NCI-H2196 treated with DMSO at 0.1 percent for 48 hours (cell line): Measurements from ENCODE around the gene PTGS1.
"Not testable (repeated sequence)": the region's sequence is repeated elsewhere in the genome, so short reads cannot be mapped to it uniquely, and the experiment has no call there.

Experiments
- DNase-seq: peaks from one replicate; lab custom pipeline; 2025; ENCODE audit not compliant: unreplicated experiment; lab: John Stamatoyannopoulos, UW

Gene PTGS1

GRCh38 chr9:122370869-122371755, at the start of gene PTGS1:
PTGS1 (plus strand) TSS chr9:122371024; CDS start chr9:122371085, 61 bp downstream.
- no peak for DNase-seq

GRCh38 chr9:122322553-122322952, 48.3 kb upstream of the PTGS1 start:
- DNase-seq, result no peak

- DNase-seq, result not testable (repeated sequence)
These were observed 46.2 kb upstream of the PTGS1 start for GRCh38 chr9:122324665-122325064.

GRCh38 chr9:122325124-122325523, 45.7 kb upstream of the PTGS1 start:
- DNase-seq, result no peak

GRCh38 chr9:122327175-122327574, 43.6 kb upstream of the PTGS1 start:
- DNase-seq, result no peak

GRCh38 chr9:122329597-122329996, 41.2 kb upstream of the PTGS1 start:
- no peak for DNase-seq

GRCh38 chr9:122330466-122330865, 40.4 kb upstream of the PTGS1 start:
- DNase-seq, result not testable (repeated sequence)

- no peak for DNase-seq
These were observed 39.3 kb upstream of the PTGS1 start for GRCh38 chr9:122331523-122331927.

- no peak for DNase-seq
These were observed 38.7 kb upstream of the PTGS1 start for GRCh38 chr9:122332083-122332482.

GRCh38 chr9:122332644-122333043, 38.2 kb upstream of the PTGS1 start:
- DNase-seq, result no peak

GRCh38 chr9:122333169-122333808, 37.5 kb upstream of the PTGS1 start:
- no peak for DNase-seq

GRCh38 chr9:122334916-122335315, 35.9 kb upstream of the PTGS1 start:
- no peak for DNase-seq

- no peak for DNase-seq
These were observed 34.6 kb upstream of the PTGS1 start for GRCh38 chr9:122336189-122336588.

GRCh38 chr9:122336866-122337555, 33.8 kb upstream of the PTGS1 start:
- DNase-seq, result no peak

GRCh38 chr9:122337556-122337929, 33.3 kb upstream of the PTGS1 start:
- no peak for DNase-seq

- DNase-seq, result no peak
These were observed 32.3 kb upstream of the PTGS1 start for GRCh38 chr9:122338536-122338935.

- no peak for DNase-seq
These were observed 31.8 kb upstream of the PTGS1 start for GRCh38 chr9:122338994-122339393.

GRCh38 chr9:122339579-122339978, 31.2 kb upstream of the PTGS1 start:
- no peak for DNase-seq

- no peak for DNase-seq
These were observed 30.7 kb upstream of the PTGS1 start for GRCh38 chr9:122340161-122340560.

- no peak for DNase-seq
These were observed 28.3 kb upstream of the PTGS1 start for GRCh38 chr9:122342323-122343050.
